Central memory CD4-positive, alpha-beta T cell (primary cell): ENCODE data around the gene CDK14.

ENCODE experiments used
- DNase-seq: peaks from one replicate; pipeline ENCODE4 v3.0.0; 2022

Gene CDK14

DNA sequence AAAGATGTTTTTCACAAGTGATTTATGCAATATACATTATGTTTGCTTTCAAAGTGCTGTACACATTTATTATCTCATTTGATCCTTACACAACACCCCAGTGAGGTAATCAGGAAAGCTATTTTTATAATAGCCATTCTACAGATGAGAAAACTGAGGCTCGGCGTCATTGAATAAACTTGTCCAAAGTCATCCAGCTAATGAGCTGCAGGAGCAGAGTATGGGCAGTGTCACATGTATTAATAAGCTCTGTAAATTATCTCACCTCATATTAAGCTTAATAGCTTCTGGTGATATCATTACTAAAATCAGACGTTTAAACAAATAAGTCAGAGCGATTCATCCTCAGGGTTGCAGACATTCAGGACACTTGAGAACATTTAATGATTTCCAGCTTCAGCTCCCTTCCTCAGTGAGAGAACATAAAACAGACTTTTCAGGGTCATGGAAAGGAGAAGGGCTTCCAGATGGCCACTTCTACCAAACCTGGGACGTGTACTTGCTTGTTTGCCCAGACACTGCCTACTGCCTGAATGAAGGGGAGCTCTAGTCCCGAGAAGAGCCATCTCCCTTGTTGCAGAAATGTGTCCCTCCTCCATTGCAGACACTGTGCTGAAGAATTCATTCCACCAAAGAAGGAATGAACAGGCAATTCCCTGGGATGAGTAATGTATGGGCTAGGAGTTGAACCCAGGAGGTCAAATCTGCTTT, 647.6 kb downstream of the CDK14 start:
- no peak for DNase-seq

DNA sequence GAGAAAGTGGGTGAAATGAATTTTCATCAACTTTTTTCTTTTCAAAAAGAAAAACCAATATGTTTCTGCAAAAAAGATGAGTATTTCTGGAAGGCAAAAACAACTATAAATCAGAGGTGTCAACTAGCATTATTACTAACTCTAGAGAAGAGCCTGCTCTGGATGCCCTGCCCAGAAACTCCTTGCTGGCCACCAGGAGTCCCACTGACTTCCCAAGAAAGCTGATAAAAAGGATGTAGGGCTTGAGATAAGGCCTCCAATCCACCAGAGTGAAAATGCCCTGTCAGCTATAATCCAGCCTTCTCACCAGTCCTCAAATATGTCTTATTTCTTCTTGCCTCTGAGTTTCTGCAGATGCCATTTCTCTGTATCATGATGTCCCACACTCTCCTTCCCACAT, 651.4 kb downstream of the CDK14 start:
- no peak for DNase-seq

DNA sequence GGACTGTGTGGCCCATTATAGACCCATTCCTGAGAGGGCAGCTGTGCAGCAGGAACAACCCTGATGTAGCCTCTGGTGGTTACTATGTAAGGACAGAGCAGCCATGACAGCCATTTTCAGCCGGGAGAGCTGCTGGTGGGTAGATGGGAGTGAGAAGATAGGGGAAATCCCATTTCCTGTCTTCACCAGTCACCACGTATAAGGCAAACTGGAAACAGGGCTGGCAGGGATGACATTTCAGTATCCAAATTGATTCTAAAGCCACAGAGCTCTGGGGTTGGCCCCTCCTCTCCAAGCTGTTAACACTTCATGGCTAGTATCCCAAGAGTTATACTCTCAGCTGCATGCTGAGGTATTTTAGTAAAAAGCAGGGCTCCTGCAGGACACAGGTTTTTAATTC, 652.9 kb downstream of the CDK14 start:
- DNase-seq: no peak

DNA sequence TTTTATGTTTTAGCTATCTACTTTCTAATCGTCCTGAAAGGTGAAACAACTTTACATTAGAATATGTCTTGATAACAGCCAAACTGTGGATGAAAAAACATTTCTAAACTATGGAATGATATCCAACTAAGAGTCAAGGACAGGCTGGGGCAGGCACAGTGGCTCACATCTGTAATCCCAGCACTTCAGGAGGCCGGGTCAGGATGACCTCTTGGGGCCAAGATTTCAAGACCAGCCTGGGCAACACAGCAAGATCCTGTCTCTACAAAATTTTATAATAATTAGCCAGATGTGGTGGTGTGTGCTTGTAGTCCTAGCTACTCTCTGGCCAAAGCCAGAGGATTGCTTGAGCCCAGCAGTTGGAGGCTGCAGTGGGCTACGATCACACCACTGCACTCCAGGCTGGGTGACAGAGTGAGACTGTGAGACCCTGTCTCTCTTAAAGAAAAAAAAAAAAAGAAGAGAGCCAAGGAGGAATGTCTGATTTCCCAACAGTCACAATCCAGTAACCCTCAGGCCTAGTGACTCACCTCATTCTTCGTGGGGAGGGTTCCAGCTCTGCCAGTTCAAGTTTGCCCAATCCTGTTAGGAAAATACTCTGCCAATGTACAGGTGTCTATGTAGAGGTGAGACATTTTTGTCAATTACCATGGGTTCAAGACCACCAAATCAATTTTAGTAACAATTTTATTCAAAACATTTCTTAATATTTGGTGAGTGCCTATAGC, 653.5 kb downstream of the CDK14 start:
- no peak for DNase-seq

DNA sequence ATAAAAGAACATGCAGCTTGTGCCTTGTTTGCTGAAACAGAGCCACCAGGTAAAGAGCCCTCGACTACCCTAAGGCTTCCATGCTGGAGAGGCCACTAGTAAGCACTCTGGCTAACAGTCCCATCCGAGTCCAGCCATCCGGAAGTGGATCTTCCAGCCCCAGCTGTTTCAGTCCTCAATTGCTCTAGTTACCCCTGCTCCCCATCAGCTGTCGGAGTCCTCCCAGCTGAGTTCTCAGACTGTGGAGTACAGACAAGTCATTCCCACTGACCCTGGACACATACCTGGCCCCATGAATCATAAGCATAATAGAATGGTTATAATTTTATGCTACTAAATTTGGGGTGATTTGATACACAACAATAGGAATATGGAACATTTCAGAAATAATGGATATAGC, 654.6 kb downstream of the CDK14 start:
- DNase-seq: no peak

DNA sequence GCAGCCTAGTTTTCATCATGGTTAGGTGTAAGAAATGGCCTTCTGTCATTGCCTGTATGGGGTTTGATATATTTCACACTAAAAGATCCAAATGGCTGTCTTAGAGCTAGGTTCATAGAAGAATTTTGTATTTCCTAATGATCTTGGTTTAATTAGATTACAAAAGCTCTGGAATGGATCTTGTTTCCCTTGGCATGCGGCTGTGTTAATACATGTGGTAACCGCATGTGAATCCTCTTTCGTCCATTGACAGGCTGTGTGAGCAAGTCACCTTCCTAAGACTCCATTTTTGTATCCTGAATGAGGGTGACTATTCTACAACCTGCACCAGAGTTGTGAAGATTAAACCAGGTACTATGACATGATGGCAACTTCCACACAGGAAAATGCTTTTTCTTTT, 655.8 kb downstream of the CDK14 start:
- DNase-seq: no peak
